GM03348 (cell line): Measurements from ENCODE around the gene TRAF3IP1.
A peak's percentile ranks its signal among the peaks of the same experiment; 100 is the strongest.
"Not testable (repeated sequence)": the region's sequence is repeated elsewhere in the genome, so short reads cannot be mapped to it uniquely, and the experiment has no call there.

Experiments used
- DNase-seq: peaks from one replicate; pipeline ENCODE4 v3.0.0; 2012; ENCODE audit warnings: low spot score

TRAF3IP1 gene

GRCh38 chr2:238381341-238382115 lies 61.2 kb downstream of the TRAF3IP1 start:
- no peak for DNase-seq

GRCh38 chr2:238382381-238382781 lies 62.1 kb downstream of the TRAF3IP1 start:
- DNase-seq: peak; percentile 27

GRCh38 chr2:238383135-238383534 lies 62.8 kb downstream of the TRAF3IP1 start:
- no peak for DNase-seq

GRCh38 chr2:238383743-238384380 lies 63.5 kb downstream of the TRAF3IP1 start:
- no peak for DNase-seq

- DNase-seq: no peak
Measured at GRCh38 chr2:238387332-238387731, 67.0 kb downstream of the TRAF3IP1 start.

- no peak for DNase-seq
Measured at GRCh38 chr2:238388794-238389193, 68.5 kb downstream of the TRAF3IP1 start.

GRCh38 chr2:238389988-238390589 lies 69.8 kb downstream of the TRAF3IP1 start:
- no peak for DNase-seq

- no peak for DNase-seq
Measured at GRCh38 chr2:238391042-238391689, 70.8 kb downstream of the TRAF3IP1 start.

- DNase-seq: no peak
Measured at GRCh38 chr2:238396663-238397062, 76.3 kb downstream of the TRAF3IP1 start.

- DNase-seq: no peak
Measured at GRCh38 chr2:238397356-238397755, 77.0 kb downstream of the TRAF3IP1 start.

GRCh38 chr2:238398577-238398976 lies 78.3 kb downstream of the TRAF3IP1 start:
- DNase-seq: no peak

- no peak for DNase-seq
Measured at GRCh38 chr2:238399094-238399493, 78.8 kb downstream of the TRAF3IP1 start.

GRCh38 chr2:238401551-238401950 lies 81.2 kb downstream of the TRAF3IP1 start:
- no peak for DNase-seq

- no peak for DNase-seq
Measured at GRCh38 chr2:238403632-238404405, 83.5 kb downstream of the TRAF3IP1 start.

- DNase-seq: no peak
Measured at GRCh38 chr2:238404406-238405216, 84.3 kb downstream of the TRAF3IP1 start.

GRCh38 chr2:238405217-238405555 lies 84.9 kb downstream of the TRAF3IP1 start:
- DNase-seq: not testable (repeated sequence)

GRCh38 chr2:238406221-238406997 lies 86.1 kb downstream of the TRAF3IP1 start:
- DNase-seq: no peak

GRCh38 chr2:238406998-238407285 lies 86.6 kb downstream of the TRAF3IP1 start:
- DNase-seq: no peak

- DNase-seq: no peak
Measured at GRCh38 chr2:238407566-238407965, 87.2 kb downstream of the TRAF3IP1 start.

- no peak for DNase-seq
Measured at GRCh38 chr2:238408615-238409340, 88.5 kb downstream of the TRAF3IP1 start.
